Eye (tissue), 1 donor: ENCODE results near the gene ADGRL3.

Experiments
- DNase-seq: peaks from one replicate; pipeline ENCODE4 v3.0.0-alpha.2; 2015

Gene ADGRL3

DNA sequence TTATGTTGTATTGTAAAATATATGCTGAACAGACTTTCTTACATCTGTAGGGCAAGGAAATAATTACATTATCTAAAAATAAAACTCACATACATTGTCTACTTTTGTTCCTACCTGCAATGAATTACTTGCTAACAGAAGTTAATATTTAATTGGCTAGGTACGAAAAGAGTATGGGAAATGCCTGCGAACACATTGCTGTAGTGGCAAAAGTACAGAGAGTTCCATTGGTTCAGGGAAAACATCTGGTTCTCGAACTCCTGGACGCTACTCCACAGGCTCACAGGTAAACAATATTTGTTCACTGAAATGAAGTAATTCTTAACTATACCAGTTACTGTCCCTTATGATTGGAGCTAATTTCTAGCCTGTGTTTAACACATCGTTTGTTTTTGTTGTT is 837.4 kb downstream of the ADGRL3 start:
- no peak for DNase-seq

DNA sequence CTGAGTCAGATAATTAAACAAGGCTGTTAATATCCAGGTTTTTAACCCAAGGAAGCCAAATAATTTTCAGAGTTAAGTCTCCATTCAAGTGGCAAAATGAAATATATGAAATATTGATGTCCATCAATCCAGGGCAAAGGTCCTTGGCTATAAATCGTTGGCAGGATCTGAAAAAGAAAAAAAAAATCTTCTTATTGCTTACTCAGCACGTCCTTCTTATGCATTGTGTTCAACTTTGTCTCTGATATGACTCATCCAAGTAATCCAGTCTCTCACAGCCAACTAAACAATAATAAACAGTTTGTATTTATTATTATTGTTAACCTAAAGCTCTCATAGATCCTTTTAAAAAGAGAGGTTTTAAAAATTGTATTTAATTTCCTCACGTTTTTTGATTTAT is 851.2 kb downstream of the ADGRL3 start:
- peak; percentile 6 for DNase-seq

DNA sequence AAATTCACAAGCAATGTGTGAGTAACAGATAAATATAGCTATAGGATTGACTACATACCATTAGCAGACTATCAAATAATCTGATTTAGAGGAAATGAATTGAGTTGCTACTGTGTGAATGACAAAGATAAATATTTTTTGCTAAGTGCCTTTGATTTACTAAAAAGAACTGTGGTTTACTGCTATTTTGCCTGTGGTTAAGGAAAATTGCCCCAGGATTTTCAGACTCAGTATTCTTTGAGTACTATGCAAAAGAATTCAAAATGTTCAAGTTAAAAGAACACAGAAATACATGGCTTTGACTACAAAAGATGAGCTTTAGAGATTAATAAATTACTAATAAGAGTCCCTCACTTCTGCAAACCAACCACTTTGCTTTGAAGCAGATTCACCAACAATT is 853.8 kb downstream of the ADGRL3 start:
- DNase-seq: no peak

DNA sequence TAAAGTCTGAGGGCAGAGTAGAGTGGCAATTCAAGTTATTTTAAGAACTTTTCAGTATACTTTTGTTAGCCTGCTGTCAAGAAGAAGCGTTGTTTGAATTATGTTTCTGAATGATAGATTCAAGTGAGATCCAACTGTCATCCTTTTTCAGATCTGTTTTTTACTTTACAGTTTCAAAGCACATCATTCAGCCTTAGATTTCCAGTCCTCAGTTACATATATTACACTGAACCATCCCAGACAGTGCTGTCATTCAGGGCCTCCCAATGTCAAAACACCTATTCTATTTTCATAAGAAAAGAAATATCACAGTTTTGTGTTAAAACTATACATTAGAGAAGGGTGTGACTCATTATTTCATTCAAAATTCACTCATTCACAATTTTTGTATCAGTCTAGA is 856.9 kb downstream of the ADGRL3 start:
- no peak for DNase-seq

DNA sequence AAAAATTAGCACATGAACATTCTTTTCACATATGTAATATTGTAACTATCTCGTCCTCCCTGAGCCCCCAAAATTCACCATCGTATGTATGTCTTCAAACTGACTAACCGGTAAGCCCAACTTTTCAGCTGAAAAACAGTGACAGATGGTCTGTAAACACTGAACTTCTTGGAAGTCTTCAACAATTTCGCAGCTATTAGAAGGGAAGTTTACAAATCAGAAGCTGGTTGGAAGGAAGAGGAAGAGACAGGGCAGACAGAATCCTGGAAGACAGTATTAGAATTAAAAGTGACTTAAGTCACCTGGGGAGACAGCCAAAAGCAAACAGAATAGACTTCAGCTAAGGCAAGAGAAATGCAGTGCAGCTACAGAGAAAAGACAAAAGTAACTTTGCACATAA is 858.4 kb downstream of the ADGRL3 start:
- DNase-seq: no peak

DNA sequence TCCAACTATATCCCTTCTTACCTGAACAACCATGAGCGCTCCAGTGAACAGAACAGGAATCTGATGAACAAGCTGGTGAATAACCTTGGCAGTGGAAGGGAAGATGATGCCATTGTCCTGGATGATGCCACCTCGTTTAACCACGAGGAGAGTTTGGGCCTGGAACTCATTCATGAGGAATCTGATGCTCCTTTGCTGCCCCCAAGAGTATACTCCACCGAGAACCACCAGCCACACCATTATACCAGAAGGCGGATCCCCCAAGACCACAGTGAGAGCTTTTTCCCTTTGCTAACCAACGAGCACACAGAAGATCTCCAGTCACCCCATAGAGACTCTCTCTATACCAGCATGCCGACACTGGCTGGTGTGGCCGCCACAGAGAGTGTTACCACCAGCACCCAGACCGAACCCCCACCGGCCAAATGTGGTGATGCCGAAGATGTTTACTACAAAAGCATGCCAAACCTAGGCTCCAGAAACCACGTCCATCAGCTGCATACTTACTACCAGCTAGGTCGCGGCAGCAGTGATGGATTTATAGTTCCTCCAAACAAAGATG is 870.2 kb downstream of the ADGRL3 start:
- no peak for DNase-seq

DNA sequence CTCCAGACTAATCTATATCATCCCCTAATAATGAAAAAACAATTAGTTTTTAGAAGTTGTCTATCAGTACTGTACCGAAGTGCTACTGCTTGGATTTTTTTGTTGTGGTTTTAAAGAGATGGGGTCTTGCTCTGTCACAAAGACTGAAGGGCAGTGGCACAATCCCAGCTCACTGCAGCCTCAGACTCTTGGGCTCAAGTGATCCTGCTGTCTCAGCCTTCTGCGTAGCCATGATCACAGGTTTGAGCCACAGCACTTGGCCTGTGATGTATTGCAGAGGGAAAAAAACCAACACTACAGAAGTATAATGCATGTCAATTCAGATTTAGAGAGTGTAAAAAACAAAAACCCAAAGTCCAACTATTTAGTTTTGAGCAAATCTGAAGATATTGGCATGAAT is 875.0 kb downstream of the ADGRL3 start:
- DNase-seq: no peak

DNA sequence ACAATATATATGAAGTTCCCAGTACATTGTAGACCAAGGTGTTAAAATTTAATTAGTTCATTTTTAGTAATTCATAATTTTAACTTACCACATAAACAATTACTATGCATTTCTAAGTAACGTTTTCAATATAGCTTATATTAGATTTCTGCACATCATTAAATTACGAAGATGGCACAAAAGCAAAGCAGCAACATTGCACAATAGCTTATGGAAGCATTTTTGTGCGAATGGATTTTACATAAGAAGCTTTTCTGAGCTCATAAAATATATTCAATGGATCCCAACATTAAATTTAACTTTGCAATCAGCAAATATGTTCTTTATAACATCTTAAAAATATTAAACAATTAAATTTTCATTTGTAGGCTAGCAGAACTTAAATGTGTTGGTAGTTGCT is 875.4 kb downstream of the ADGRL3 start:
- no peak for DNase-seq

DNA sequence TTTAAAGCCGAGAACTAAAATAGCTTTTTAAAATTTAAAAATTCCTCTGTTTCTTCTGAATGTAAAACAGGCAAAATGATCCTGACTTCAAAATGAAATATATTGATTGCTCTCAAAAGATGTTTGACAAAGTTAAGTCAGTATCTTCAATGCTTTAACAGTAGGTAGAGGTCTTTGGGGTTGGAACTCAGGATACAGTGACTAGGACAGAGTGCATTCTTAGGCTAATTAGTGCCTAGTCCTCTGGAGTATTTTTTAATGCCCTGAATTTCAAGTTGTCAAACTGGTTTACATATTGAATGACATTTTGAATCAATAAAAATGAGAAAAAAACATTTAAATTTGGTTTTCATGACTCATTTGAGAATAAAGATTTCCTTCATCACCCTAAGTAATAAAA is 877.3 kb downstream of the ADGRL3 start:
- no peak for DNase-seq

DNA sequence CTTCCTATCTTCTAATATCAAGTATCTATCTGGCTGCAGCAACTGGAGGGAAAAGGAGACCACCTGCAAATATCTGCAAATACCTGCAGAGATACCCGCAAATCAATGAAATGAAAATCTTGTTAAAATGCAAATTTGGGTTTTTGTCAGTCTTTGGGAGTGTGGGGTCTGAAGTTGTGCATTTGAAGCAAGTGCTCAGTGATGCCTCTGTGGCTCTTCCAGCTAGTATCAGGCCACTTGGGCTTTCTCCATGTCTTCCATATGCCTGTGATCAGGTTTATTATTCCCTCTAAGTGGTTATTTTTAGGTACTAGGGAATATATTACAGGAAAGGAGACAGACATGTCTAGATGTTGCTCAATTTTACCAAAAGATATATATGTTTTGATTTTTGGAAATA is 880.3 kb downstream of the ADGRL3 start:
- no peak for DNase-seq

DNA sequence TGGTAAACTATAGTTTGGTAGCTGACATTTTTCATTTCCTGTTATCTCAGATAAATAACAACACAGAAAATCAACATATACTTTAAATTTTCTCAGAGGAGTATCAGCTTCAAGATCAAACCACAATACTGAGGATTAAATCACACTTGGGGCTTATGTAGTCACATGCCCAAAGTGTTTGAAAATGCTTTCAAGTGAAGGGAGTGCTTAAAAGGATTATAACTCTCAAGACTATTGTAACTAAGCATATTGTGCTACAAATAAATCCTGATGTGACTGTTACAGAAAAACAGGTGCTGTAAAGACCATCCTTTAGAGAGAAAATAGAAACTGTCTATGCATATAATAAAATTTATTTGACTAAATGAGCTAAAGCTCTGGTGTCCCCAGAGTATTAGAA is 887.6 kb downstream of the ADGRL3 start:
- peak; percentile 24 for DNase-seq

DNA sequence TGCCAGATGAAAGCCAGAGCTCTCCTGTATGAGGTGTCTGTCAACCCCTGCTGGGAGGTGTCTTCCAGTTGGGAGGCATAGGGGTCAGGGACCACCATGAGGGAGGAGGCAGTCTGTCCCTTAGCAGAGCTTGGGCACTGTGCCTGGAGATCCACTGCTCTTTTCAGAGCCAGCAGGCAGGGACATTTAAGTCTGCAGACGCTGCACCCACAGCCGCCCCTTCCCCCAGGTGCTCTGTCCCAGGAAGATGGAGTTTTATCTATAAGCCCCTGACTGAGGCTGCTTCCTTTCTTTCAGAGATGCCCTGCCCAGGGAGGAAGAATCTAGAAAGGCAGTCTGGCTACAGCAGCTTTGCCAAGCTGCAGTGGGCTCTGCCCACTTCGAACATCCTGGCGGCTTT is 893.6 kb downstream of the ADGRL3 start:
- no peak for DNase-seq

DNA sequence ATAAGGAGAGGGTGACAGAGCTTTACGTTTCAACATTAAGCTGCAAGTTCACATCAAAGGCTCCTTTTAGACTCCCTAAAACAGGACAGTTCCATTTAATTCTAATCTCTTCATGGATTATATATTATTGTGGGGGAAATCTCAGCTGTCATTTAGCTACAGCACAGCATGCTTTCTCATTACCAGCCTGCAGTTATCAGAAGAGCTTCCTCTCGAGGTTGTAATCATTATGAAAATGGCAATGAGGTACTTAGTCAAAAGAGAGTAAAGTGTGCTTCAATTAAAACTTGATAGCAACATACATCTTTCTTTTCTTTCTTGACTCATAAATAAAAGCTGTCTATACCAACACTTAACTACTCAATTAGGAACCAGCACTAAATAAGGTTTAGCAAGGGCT is 896.8 kb downstream of the ADGRL3 start:
- no peak for DNase-seq

DNA sequence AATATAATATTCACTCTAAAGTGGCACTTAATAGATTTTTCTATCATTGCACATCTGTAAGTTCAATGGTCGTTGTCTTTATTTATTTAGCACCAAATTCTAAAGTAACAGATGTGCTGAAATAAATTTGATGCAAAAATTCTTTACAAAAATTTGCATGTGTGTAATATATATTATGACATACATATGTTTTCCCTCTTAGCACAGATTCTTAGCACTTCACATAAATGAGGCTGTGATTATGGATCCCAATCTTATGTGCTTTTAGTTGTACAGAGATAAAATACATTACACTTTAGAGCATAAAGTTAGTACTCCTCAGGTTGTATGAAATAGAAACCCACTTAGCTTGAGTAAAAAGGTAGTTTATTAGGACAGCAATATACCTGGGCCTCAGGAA is 915.1 kb downstream of the ADGRL3 start:
- DNase-seq: no peak

DNA sequence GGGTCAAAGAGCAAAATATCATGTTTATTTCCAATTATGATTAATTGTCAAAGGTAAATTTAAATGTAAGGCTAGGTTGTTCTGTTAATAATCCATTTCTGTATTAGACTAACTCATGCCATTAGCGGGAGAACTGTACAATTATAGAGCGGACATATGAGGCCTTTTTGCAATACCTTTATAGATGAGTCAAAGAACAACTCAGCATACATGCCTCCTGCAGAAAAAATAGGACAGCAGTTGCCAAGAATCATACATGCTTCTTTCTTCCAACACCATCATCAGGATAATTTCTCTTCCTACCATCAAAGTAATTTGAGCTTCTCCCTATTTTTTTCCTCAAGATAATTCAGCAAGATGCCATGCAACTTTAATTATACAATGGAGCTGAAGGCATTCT is 917.8 kb downstream of the ADGRL3 start:
- no peak for DNase-seq

DNA sequence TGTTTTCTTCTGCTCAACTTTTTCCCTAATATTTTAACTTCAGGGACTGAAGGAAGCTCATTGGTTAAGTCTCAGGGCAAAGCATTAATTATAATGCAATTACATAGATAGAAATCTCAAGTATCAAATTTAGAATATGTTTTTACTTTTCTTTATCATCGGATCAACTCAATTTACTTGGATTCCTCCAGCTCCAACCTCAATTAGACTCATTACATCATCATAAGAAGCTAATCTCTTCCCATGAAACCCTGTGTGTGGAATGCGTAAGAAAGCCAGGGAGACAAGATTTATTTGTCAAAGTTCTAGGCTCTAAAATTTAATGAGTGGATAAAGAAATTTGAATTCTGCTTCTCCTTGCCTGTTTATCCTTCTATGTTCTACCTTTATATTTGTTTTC is 918.4 kb downstream of the ADGRL3 start:
- DNase-seq: peak; percentile 32

DNA sequence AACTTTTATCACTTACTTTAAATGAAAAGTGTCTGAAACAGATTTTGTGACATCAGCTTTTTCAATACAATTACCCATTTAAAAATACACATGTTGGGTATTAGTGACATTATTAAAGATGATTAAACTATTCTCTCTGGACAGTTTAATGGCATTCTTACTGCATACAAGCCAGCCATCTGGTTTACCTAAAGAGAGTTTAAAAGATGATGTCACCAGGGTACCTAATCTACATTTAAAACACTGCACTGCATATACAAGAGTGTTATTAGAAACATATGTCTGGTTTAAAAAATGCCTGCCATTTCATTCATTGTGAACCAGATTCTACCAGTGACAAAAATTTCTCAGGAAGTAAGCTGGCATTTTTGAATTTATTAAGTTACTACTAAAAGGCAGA is 919.1 kb downstream of the ADGRL3 start:
- no peak for DNase-seq

DNA sequence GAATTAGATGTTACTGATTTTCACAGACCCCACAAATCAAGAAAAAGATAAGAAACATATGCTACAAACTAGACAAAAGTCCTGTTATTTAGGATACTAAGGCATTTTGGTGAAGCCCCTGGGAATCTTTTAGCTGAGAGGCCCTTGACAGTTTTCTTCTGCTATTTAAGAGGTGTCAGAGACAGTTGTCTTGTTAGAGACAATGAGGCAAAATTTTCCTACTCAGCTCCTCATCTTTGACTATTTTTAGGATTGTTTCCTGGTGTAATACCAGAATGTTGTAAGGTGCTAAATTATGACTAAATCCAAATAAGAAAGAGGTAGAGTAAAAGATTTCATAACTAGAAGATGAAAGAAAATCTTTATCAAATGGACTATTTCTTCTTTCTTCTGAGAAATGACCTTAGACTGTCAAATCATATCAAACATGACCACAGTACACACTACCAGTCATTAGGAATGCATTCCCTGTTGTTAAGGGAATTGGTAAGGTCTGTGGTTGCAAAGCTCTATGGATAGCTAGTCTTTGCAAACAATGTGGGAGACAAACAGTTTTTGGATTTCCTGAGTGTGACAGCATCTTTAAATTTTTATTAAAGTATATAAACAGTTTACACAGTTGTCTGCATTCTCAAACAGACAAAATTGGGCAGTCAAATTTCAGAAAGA is 926.1 kb downstream of the ADGRL3 start:
- DNase-seq: peak; percentile 49
